GM12801 (cell line): ENCODE measurements around the gene KLHL42.

Experiments used
- TF ChIP-seq, protein P1 (sequence below): IDR thresholded peaks from one replicate; pipeline ENCODE4 v1.5.1; 2011; ENCODE audit warnings: control low read depth; ENCODE audit not compliant: insufficient read length; ENCODE audit errors: extremely low read depth

KLHL42 gene

DNA sequence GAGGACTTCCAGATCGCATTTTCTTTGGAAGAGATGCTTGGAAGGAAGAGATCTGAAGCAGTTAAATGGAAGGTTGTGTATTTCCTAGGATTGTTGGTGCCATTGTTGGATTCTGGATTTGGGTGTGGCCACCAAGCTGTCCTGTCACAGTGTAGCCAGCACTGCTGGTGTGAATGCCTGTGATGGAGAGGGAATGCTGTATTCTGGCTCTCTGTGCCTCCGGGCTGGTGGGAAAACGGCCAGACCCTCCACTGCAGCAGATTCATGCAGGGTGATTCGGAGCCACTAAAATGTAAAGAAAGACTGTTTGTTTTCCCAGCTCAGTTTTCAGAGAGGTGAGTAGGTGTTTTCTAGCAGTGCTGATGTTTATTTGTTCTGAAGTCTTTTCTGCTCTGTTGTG, 30.7 kb downstream of the KLHL42 start:
- TF ChIP-seq, protein P1, sequence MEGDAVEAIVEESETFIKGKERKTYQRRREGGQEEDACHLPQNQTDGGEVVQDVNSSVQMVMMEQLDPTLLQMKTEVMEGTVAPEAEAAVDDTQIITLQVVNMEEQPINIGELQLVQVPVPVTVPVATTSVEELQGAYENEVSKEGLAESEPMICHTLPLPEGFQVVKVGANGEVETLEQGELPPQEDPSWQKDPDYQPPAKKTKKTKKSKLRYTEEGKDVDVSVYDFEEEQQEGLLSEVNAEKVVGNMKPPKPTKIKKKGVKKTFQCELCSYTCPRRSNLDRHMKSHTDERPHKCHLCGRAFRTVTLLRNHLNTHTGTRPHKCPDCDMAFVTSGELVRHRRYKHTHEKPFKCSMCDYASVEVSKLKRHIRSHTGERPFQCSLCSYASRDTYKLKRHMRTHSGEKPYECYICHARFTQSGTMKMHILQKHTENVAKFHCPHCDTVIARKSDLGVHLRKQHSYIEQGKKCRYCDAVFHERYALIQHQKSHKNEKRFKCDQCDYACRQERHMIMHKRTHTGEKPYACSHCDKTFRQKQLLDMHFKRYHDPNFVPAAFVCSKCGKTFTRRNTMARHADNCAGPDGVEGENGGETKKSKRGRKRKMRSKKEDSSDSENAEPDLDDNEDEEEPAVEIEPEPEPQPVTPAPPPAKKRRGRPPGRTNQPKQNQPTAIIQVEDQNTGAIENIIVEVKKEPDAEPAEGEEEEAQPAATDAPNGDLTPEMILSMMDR, result no peak

DNA sequence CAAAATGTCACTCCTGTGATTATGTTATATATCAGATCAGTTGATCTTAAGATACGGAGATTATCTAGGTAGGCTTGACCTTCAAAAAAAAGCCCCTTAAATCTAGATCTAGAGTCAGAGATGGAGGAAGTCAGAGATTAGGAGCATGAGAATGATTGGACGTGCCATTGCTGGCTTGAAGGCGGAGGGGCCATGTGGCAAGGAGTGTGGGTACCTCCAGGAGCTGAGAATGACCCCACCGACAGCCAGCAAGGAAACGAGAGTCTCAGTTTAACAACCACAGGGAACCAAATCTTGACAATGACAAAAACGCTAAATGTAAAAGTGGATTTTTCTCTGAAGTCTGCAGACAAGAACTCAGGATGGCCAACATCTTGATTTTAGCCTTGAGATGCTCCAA, 32.5 kb downstream of the KLHL42 start:
- TF ChIP-seq, protein P1, result no peak

DNA sequence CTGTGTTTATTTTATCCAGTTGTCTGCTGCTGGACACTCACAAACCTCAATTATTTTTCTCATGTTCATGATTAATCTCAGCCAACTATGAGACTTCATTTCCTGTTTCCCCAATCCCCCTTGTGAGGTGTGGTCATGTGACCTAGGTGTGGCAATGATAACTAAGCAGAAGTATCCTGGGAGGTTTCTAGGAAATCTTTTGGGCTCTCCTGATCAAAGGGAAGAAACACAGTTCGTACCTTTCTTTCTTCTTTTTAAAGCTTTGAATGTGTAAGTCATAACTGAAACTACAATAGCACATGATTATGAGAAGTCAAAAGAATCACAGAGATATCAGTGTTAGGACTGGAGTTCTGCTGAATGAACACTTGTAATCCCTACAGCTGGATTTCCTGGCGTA, 34.4 kb downstream of the KLHL42 start:
- TF ChIP-seq, protein P1, result no peak

DNA sequence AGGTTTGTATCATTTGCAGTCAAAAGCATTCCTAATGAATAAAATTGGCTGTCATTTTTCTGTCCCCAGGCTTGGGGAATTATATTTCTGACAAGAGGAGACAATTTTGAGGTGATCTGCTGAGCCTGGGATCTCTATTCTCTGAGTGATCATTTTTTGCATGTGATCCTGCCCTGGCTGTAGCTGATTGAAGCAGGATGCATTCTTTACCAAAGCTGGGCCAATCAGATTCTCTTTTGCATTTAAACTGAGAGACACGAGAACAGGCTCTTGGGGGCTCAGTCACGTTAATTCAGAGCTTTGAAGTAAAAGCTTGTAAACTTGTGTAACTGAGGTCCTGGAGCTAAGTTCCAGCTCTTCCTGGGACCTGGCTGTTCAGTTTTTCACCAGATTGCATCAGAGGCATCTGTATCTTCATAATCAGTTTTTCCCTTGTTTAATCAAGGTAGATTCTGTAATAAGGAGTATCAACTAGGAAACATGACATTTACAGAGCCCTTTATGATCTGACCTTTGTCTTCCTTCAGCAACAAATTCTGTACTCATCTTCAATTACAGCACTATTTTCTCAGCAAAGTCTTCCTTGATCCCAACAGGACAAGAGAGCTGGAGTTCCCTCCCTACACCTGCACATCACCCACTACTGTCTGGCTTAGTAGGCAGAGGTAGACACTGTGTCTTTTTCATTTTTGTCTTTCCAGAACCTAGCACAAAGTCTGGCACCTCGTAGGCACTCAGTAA, 35.0 kb downstream of the KLHL42 start:
- TF ChIP-seq, protein P1, result no peak

DNA sequence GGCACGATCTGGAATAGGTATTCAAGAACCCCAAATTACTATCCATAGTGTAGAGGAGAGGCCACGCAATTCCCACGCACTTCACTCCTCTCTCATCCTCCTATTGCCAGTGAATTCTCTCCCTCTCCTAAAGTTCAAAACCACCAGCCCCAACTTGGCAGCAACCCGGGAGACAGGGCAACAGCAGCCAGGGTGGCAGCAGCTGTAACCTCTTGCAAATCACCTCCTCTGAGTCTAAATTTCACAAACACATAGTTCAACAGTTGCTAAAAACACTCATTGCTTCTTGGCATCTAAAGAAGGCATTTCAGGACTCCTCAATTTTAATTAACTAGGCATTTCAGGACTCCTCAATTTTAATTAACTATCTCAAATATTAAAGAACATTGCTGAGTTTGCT, 37.7 kb downstream of the KLHL42 start:
- TF ChIP-seq, protein P1, result no peak

DNA sequence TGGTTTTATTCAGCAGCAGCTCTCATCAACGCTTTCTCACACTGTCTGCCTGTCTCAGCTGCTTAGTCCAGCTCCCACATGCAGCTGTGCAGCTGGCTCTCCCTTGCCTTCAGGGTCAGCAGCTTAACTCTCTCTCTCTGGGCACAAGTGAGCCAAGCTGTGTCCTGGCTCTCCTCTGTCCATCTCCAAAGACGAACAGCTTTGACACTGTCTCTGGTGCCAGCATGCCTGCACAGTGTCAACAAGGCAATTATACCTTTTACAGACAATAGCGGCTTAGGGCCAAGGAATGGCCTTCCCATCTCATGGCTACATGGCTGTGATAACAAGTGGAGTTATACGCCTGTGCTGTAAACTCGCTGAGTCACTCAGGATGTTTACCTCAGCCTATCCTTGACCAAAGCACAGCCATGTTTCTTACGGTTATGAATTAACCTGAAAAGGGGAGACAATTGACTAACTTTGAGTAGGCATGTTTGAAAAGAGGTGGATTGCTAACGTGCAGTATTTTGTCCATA, 38.4 kb downstream of the KLHL42 start:
- TF ChIP-seq, protein P1, result no peak

DNA sequence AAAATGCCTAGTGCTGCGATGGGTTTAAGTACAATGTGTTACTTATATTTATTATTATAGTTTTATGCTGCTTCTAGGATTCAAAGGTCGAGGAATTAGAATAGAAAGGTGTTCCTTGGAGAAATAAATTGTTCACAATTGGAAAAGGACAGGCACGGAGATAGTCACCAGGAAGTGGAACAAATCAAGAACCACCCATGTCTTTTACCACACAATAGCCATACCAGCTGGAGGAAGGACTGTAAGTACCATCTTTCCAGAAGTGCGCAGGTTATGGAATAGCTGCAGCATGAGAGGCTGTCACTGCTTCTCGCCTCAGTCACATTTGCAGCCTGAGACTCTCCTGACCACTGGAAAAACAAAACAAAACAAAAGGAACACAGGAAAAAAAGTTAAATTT, 40.5 kb downstream of the KLHL42 start:
- TF ChIP-seq, protein P1, result no peak
